Measurements from ENCODE around the gene LIPE.
A peak's percentile ranks its signal among the peaks of the same experiment; 100 is the strongest.

Gene LIPE

GRCh38 chr19:42411581-42412178 is 15.5 kb downstream of the LIPE start:
- no peak for DNase-seq

- DNase-seq: no peak
Observed at GRCh38 chr19:42410371-42410770, 16.8 kb downstream of the LIPE start.

- no peak for DNase-seq
Observed at GRCh38 chr19:42409477-42409876, 17.7 kb downstream of the LIPE start.

- DNase-seq: no peak
Observed at GRCh38 chr19:42407816-42408175, 19.4 kb downstream of the LIPE start.

GRCh38 chr19:42407085-42407815 is 19.9 kb downstream of the LIPE start:
- no peak for DNase-seq

GRCh38 chr19:42406111-42406510 is 21.1 kb downstream of the LIPE start:
- no peak for DNase-seq

- no peak for DNase-seq
Observed at GRCh38 chr19:42403586-42403985, 23.6 kb downstream of the LIPE start.

- DNase-seq: no peak
Observed at GRCh38 chr19:42402376-42403116, 24.6 kb downstream of the LIPE start.

GRCh38 chr19:42401365-42402303 is 25.6 kb downstream of the LIPE start:
- DNase-seq: peak; percentile 74

GRCh38 chr19:42400404-42400803 is 26.8 kb downstream of the LIPE start:
- DNase-seq: no peak

GRCh38 chr19:42397263-42398166 is 29.7 kb downstream of the LIPE start:
- DNase-seq: no peak

- DNase-seq: peak; percentile 100
Observed at GRCh38 chr19:42396381-42397262, 30.6 kb downstream of the LIPE start.

- DNase-seq: no peak
Observed at GRCh38 chr19:42394751-42395150, 32.4 kb downstream of the LIPE start.

GRCh38 chr19:42392165-42392564 is 35.0 kb downstream of the LIPE start:
- no peak for DNase-seq

GRCh38 chr19:42389899-42390298 is 37.3 kb downstream of the LIPE start, which contains the start of gene CNFN:
Gene CNFN (minus strand): TSS chr19:42390297. CDS start chr19:42389037, 1,260 bp downstream.
- no peak for DNase-seq

GRCh38 chr19:42388851-42389489 is 38.2 kb downstream of the LIPE start:
- DNase-seq: no peak

GRCh38 chr19:42386974-42387707 is 40.0 kb downstream of the LIPE start:
- DNase-seq: peak; percentile 75

- DNase-seq: no peak
Observed at GRCh38 chr19:42380155-42380554, 47.0 kb downstream of the LIPE start.
